GM12891 (cell line): ENCODE measurements around the gene CAP1.

Experiments
- POLR2A ChIP-seq: IDR thresholded peaks from 2 replicates; pipeline ENCODE4 v1.6.1; 2011; ENCODE audit warnings: low read depth, low read length, control low read depth
- POLR2AphosphoS5 ChIP-seq: IDR thresholded peaks from 2 replicates; pipeline ENCODE4 v1.6.1; 2011; ENCODE audit warnings: low read depth, low read length, control low read depth
- SPI1 ChIP-seq: IDR thresholded peaks from 2 replicates; pipeline ENCODE4 v1.6.1; 2011; ENCODE audit warnings: low read depth, low read length, control low read depth
- TAF1 ChIP-seq: IDR thresholded peaks from 2 replicates; pipeline ENCODE4 v1.6.1; 2011; ENCODE audit warnings: low read depth, low read length, control low read depth

- TF ChIP-seq TAF1 (no peak), SPI1 (no peak), POLR2A (no peak), POLR2AphosphoS5 (no peak)
Observed at GRCh38 chr1:40067851-40068250, 27.3 kb downstream of the CAP1 start.
